HL-60 (cell line): ENCODE results near the gene EOLA1.

Experiments used
- DNase-seq, 2 experiments: peaks; one replicate each; pipeline ENCODE4 v3.0.0-alpha.2; 2010 to 2020; ENCODE audit warnings: low read depth in 1 of 2, low spot score in 1 of 2
- H3K27ac ChIP-seq: fragments of 250-450 bp; sonication (Bioruptor Pico); replicated peaks from 2 replicates; pipeline ENCODE4 v1.5.1; 2020; ENCODE audit warnings: mild to moderate bottlenecking, moderate library complexity
- H3K27me3 ChIP-seq: fragments of 250-450 bp; sonication (Bioruptor Pico); 2 replicates; pipeline ENCODE4 v1.5.1; 2021; ENCODE audit warnings: mild to moderate bottlenecking, moderate library complexity; ENCODE audit not compliant: insufficient read depth, poor library complexity, severe bottlenecking
- H3K4me3 ChIP-seq: replicated peaks from 2 replicates; pipeline ENCODE4 v1.5.1; 2011; ENCODE audit warnings: mild to moderate bottlenecking, control low read depth, low read length; ENCODE audit not compliant: insufficient read depth
- GABPA ChIP-seq: IDR thresholded peaks from 2 replicates; pipeline ENCODE4 v1.6.1; 2012; ENCODE audit warnings: low read depth
- POLR2AphosphoS5 ChIP-seq: IDR thresholded peaks from 2 replicates; pipeline ENCODE4 v1.6.1; 2012; ENCODE audit warnings: low read depth
- SPI1 ChIP-seq: IDR thresholded peaks from 2 replicates; pipeline ENCODE4 v1.6.1; 2012; ENCODE audit warnings: low read depth, mild to moderate bottlenecking, borderline replicate concordance
- long read RNA-seq: library from polyadenylated mRNA; unstranded; transcript quantifications from one replicate; pipeline ENCODE4 v2.0.0, GENCODE V29; 2020
- TF ChIP-seq, protein P1 (sequence below): IDR thresholded peaks from one replicate; pipeline ENCODE4 v1.5.1; 2011; ENCODE audit warnings: low read length, control low read depth, inconsistent platforms; ENCODE audit not compliant: insufficient read depth
- TF ChIP-seq, protein P2 (sequence below): IDR thresholded peaks from 2 replicates; pipeline ENCODE4 v1.6.1; 2012; ENCODE audit warnings: low read depth; ENCODE audit not compliant: insufficient replicate concordance

The EOLA1 gene
- long read RNA-seq, transcript CXorf40A-204 (5 exons, 1,403 nt) = major isoform, 26 of 39 reads
- long read RNA-seq, partial matches to known transcripts = 0 of 39 reads
- long read RNA-seq, other reads (novel, unspliced or antisense) = 10 of 39 reads

DNA sequence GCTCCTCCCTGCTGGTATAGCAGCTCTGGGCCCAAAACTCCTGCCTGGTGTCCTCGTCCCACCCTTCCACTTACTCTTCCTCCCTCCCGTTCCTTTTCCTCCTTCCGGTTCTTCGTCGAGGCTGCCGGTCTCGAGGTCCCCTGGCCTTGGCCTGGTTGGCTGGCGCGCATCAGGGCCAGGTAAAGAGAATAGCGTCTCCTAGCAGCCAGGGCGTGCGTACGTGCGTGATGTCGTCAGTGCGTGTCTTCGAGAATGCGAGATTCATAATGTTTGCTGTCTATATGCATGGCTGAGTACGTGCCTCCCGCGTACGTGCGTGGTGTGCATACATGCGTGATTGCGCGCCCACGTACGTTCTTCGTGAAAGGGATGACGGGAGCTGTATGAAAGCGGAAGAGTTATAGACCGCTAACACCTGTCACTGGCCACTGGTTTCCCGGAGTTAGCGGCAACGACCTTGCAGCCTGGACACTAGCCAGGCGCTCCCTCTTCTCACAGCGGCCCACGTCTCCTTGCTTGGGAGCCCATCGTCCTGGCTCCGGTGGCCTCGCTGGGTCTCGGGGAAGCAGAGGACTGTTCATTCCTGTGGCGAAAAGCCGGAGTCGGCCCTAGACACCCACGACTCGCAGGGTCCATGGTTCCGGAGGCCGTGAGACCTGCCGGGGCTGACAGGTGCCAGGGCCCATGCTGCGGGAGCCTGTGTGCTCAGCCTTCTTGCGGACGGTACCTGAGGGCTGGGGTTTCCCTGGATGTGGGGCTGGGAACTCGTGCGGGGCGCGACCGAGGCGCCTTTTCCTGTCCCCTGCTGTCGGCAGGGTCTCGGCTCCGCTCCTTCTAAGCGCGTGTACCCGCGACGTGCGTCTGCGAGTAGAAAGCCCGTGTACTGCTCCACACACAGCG, at the start of gene EOLA1:
Gene EOLA1 (plus strand): TSS at position 392 of the 900 bp plus-strand sequence. CDS start 4,619 bp downstream, outside the sequence.
- peak; percentile 62; the same call in 1 of the 2 replicates for TF ChIP-seq POLR2AphosphoS5
- TF ChIP-seq, protein P1, sequence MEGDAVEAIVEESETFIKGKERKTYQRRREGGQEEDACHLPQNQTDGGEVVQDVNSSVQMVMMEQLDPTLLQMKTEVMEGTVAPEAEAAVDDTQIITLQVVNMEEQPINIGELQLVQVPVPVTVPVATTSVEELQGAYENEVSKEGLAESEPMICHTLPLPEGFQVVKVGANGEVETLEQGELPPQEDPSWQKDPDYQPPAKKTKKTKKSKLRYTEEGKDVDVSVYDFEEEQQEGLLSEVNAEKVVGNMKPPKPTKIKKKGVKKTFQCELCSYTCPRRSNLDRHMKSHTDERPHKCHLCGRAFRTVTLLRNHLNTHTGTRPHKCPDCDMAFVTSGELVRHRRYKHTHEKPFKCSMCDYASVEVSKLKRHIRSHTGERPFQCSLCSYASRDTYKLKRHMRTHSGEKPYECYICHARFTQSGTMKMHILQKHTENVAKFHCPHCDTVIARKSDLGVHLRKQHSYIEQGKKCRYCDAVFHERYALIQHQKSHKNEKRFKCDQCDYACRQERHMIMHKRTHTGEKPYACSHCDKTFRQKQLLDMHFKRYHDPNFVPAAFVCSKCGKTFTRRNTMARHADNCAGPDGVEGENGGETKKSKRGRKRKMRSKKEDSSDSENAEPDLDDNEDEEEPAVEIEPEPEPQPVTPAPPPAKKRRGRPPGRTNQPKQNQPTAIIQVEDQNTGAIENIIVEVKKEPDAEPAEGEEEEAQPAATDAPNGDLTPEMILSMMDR = no peak
- TF ChIP-seq, protein P2, sequence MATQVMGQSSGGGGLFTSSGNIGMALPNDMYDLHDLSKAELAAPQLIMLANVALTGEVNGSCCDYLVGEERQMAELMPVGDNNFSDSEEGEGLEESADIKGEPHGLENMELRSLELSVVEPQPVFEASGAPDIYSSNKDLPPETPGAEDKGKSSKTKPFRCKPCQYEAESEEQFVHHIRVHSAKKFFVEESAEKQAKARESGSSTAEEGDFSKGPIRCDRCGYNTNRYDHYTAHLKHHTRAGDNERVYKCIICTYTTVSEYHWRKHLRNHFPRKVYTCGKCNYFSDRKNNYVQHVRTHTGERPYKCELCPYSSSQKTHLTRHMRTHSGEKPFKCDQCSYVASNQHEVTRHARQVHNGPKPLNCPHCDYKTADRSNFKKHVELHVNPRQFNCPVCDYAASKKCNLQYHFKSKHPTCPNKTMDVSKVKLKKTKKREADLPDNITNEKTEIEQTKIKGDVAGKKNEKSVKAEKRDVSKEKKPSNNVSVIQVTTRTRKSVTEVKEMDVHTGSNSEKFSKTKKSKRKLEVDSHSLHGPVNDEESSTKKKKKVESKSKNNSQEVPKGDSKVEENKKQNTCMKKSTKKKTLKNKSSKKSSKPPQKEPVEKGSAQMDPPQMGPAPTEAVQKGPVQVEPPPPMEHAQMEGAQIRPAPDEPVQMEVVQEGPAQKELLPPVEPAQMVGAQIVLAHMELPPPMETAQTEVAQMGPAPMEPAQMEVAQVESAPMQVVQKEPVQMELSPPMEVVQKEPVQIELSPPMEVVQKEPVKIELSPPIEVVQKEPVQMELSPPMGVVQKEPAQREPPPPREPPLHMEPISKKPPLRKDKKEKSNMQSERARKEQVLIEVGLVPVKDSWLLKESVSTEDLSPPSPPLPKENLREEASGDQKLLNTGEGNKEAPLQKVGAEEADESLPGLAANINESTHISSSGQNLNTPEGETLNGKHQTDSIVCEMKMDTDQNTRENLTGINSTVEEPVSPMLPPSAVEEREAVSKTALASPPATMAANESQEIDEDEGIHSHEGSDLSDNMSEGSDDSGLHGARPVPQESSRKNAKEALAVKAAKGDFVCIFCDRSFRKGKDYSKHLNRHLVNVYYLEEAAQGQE = no peak
- peak; percentile 94 to 95 for DNase-seq
- Histone ChIP-seq H3K27ac (peak within 1 kb of the TSS; percentile 96), H3K4me3 (peak within 1 kb of the TSS; percentile 79), H3K27me3 (no peaks in the 10 kb centered on the region)

DNA sequence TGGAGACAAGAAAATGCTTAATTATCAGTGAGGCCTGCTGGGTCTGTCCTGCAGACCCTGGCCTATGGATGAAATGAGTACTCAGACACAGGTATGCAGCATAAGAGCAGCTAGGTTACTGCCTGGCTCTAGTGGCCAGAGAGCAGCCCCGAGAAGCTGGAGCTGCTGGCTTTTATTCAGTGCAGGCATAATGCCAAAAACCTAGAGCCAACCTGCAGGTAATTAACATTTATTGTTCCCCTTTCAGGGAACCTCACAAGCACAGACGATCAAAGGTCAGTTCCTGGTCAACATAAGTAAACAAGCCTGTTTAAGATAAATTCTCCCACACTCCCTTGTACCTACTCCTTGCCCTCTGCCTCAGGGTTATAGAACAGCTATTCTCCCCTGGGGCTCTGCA, 49.0 kb upstream of the EOLA1 start:
- no peaks in the 10 kb centered on the region for H3K27me3 ChIP-seq
- H3K4me3 ChIP-seq = no peak overlapping the region
- no peak overlapping the region for H3K27ac ChIP-seq
- TF ChIP-seq POLR2AphosphoS5 (no peak), SPI1 (no peak), GABPA (no peak)
- TF ChIP-seq, protein P2 = no peak
- TF ChIP-seq, protein P1 = no peak
- DNase-seq = no peak

DNA sequence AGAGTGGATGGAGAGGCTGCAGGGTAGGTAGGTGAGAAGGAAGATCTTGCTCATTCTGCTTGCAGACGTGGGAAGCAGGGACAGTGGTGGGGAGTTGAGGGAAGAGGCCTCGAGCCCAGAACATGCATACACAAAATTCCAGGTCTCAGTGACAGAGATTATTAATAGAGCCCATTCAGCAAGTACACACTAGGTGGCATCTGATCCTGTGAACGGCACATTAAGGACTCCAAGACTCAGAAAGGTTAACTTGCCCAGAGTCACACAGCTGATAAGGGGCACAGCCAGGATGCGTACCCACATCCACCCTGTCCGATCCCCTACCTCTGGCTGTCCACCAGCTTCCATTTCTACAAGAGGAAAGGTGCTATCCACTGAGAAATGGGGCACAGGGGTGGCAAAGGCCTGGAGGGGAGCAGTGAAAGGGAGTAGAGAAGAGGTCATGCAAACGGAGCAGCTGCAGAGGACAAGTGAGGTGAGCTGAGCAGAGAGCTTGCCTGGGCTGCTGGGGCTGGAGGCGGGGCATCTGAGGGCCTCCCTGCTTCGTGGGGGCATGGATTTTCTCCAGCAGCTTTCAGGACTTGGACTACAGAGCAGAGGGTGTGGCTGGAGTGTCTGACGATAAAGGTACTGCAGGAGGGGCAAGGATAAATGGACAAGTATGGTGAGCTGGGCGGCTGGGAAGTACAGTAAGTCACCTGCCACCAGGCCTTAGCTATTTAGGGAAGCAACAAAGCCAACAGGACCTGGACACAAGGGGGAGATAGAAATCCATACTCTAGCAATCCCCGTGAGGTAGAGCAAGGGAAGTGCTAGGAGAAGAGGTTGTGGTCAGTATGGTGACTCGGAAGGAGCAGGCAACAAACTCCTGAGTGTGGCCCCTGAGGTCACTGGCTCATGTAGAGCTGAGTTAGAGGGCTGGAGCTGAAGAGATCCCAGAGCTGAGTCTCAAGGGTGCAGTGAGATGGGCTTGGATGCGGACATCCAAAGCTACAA, 46.9 kb upstream of the EOLA1 start:
- TF ChIP-seq, protein P1 = no peak
- TF ChIP-seq, protein P2 = no peak
- TF ChIP-seq GABPA (no peak), POLR2AphosphoS5 (no peak), SPI1 (no peak)
- no peak overlapping the region for H3K27ac ChIP-seq
- DNase-seq = no peak
- no peak overlapping the region for H3K4me3 ChIP-seq
- H3K27me3 ChIP-seq = no peaks in the 10 kb centered on the region
